ENCODE data around the gene STX7. TPM values are rescaled to one million over a fixed set of nuclear protein-coding genes. Genes with fewer than 3 reads are reported as not detected.

STX7 gene
- total RNA-seq, 1 donor from 2014 or later, result 10.4 TPM

Small RNA genes lying within 50 kb of the gene (small RNA-seq; reads per million reads assigned to genes)
- not detected for gene TAAR7P

Other genes starting within 250 kb of the STX7 start
- 1.0 TPM for gene MOXD1, start 111.6 kb downstream of the STX7 start, total RNA-seq
- not detected for gene TAAR9, start 25.2 kb upstream of the STX7 start, total RNA-seq
- not detected for gene TAAR8, start 39.6 kb upstream of the STX7 start, total RNA-seq
- not detected for gene TAAR6, start 57.2 kb upstream of the STX7 start, total RNA-seq
- not detected for gene TAAR5, start 76.6 kb upstream of the STX7 start, total RNA-seq
- not detected for gene TAAR2, start 111.2 kb upstream of the STX7 start, total RNA-seq
- gene TAAR1, start 146.1 kb upstream of the STX7 start, total RNA-seq, result not detected
- gene VNN1, start 200.9 kb upstream of the STX7 start, total RNA-seq, result under 0.01 TPM
- 8.4 TPM for gene VNN2, start 244.8 kb upstream of the STX7 start, total RNA-seq